GM10266 (cell line): ENCODE data around the gene ABHD1.

ENCODE experiments used
- DNase-seq: peaks from one replicate; pipeline ENCODE4 v3.0.0; 2012; ENCODE audit errors: extremely low spot score
- CTCF ChIP-seq: IDR thresholded peaks from 2 replicates; pipeline ENCODE4 v1.5.1; 2012; ENCODE audit warnings: mild to moderate bottlenecking, low read depth; ENCODE audit not compliant: control insufficient read depth, insufficient read depth; ENCODE audit errors: missing control alignments

ABHD1 gene

GRCh38 chr2:27121906-27122305, 1.7 kb upstream of the ABHD1 start:
- TF ChIP-seq CTCF = no peak

GRCh38 chr2:27122791-27123190, 824 bp upstream of the ABHD1 start:
- DNase-seq = no peak
- TF ChIP-seq CTCF = no peak

More at GRCh38 chr2:27121906-27122305, 1.7 kb upstream of the ABHD1 start:
- no peak for DNase-seq

GRCh38 chr2:27125104-27125503, 1.5 kb downstream of the ABHD1 start:
- DNase-seq = no peak
- no peak for TF ChIP-seq CTCF

- TF ChIP-seq CTCF = no peak
- no peak for DNase-seq
These were observed 2.7 kb downstream of the ABHD1 start for GRCh38 chr2:27126252-27126710.

- DNase-seq = no peak
These were observed 4.5 kb downstream of the ABHD1 start for GRCh38 chr2:27127883-27128667.

GRCh38 chr2:27128668-27129571, 5.3 kb downstream of the ABHD1 start:
- no peak for DNase-seq
- TF ChIP-seq CTCF = no peak

More at GRCh38 chr2:27127883-27128667, 4.5 kb downstream of the ABHD1 start:
- TF ChIP-seq CTCF = no peak
